Activated T-cell treated with anti-CD3 and anti-CD28 coated beads, Interleukin-2, amount 50 U/mL, for 24 hours (primary cell): ENCODE data around the gene STK10.

Experiments
- DNase-seq: peaks from one replicate; pipeline ENCODE4 v3.0.0-alpha.2; 2020
- H3K27ac Mint-ChIP-seq: 2 replicates; pipeline ENCODE4 v1.8.0; 2020; ENCODE audit warnings: mild to moderate bottlenecking, mixed read lengths
- H3K27me3 Mint-ChIP-seq: 2 replicates; pipeline ENCODE4 v1.8.0; 2020; ENCODE audit warnings: mixed read lengths
- H3K36me3 Mint-ChIP-seq: 2 replicates; pipeline ENCODE4 v1.8.0; 2020; ENCODE audit warnings: low read depth, mixed read lengths
- H3K4me1 Mint-ChIP-seq: 2 replicates; pipeline ENCODE4 v1.8.0; 2020; ENCODE audit warnings: low read depth, mixed read lengths
- H3K4me3 Mint-ChIP-seq: 2 replicates; pipeline ENCODE4 v1.8.0; 2020; ENCODE audit warnings: mild to moderate bottlenecking, moderate library complexity, mixed read lengths
- H3K9me3 Mint-ChIP-seq: 2 replicates; pipeline ENCODE4 v1.8.0; 2020; ENCODE audit warnings: mixed read lengths

Gene STK10

DNA sequence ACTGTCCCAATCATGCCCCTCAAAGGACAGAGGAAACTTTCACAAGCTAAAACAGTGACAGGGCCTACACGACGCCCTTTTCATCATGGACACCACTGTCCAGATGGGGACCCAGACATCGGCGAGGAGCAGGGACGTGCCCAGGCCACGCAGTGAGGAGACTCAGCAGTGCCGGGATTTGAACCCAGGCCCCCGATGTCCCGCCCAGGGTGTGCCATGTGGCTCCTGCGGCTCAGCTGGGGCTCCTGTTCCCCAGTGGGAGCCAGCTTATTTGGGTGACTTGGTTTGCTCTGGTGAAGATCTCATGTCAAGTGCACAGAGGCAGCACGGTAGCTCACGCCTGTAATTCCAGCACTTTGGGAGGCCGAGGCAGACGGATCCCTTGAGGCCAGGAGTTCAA lies 82.2 kb downstream of the STK10 start:
- Mint-ChIP-seq H3K4me1 (peaks cover 61% of the 10 kb centered on the region), H3K4me3 (no peak overlapping the region), H3K27ac (peak overlapping the region; percentile 40), H3K27me3 (no peaks in the 10 kb centered on the region), H3K36me3 (peaks cover 88% of the 10 kb centered on the region), H3K9me3 (no peaks in the 10 kb centered on the region)
- no peak for DNase-seq

GRCh38 chr5:172104801-172105701 lies 83.0 kb downstream of the STK10 start:
- DNase-seq, result no peak
- no peaks in the 10 kb centered on the region for H3K9me3 Mint-ChIP-seq
- H3K27ac Mint-ChIP-seq, result peak overlapping the region; percentile 75
- H3K4me3 Mint-ChIP-seq, result no peak overlapping the region
- peaks cover 53% of the 10 kb centered on the region for H3K4me1 Mint-ChIP-seq
- no peaks in the 10 kb centered on the region for H3K27me3 Mint-ChIP-seq
- peaks cover 89% of the 10 kb centered on the region for H3K36me3 Mint-ChIP-seq

DNA sequence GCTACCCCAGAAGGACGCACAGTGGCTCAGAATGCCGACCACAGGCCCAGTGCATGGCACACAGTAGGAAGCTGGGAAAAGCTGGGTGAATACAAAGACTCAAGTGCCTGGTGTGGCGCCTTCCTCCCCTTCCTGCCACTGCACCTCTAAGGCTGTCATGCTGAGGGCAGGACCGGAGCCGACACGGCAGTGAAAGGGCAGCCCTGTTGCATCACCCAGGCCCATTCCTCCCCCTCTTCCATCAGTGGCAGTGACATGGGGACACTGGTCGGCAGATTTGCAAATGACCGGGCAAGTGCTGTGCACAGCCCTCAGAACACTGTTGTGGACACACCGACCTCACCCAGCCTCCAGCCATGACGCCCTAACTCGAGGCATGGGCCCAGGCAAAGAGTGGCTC lies 84.0 kb downstream of the STK10 start:
- H3K4me3 Mint-ChIP-seq, result no peak overlapping the region
- H3K27me3 Mint-ChIP-seq, result no peaks in the 10 kb centered on the region
- H3K9me3 Mint-ChIP-seq, result no peaks in the 10 kb centered on the region
- H3K36me3 Mint-ChIP-seq, result peaks cover 86% of the 10 kb centered on the region
- DNase-seq, result no peak
- H3K27ac Mint-ChIP-seq, result peak overlapping the region; percentile 62
- H3K4me1 Mint-ChIP-seq, result peaks cover 46% of the 10 kb centered on the region

GRCh38 chr5:172102913-172103626 lies 85.0 kb downstream of the STK10 start:
- H3K27ac Mint-ChIP-seq, result peak overlapping the region; percentile 62
- peaks cover 48% of the 10 kb centered on the region for H3K4me1 Mint-ChIP-seq
- no peak for DNase-seq
- no peaks in the 10 kb centered on the region for H3K27me3 Mint-ChIP-seq
- H3K36me3 Mint-ChIP-seq, result peaks cover 93% of the 10 kb centered on the region
- H3K4me3 Mint-ChIP-seq, result no peak overlapping the region
- H3K9me3 Mint-ChIP-seq, result no peaks in the 10 kb centered on the region

DNA sequence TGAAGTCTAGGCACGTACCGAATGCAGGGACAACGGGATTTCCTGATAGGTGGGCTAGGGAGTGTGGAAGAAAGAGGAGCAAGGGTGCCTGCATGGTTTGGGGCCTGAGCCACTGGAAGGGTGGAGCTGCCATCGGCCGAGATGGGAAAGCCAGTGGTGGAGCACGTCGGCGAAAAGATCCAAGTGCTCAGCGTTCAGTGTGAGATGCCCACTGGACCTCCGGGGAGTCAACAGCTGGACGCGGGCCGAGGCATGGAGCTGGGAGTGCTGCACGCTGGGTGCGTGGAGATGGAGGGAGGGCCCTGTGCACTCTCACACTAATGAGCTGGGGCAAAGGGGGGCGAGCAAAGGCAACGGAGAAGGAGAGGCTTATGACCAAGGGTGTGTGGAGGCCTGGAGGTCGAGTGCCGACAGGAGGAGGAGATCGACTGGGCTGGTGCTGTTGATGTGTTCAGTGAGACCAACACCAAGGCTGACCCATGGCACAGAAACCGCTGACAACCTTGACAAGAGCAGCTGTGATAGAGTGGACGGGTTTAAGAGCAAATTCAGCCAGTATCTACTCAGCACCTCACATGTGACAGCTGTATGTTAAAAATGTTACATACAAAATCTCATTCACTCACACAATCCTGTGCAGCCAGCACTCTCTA lies 85.7 kb downstream of the STK10 start:
- Mint-ChIP-seq H3K27me3 (no peaks in the 10 kb centered on the region), H3K27ac (peak overlapping the region; percentile 28), H3K4me3 (no peak overlapping the region), H3K4me1 (peaks cover 42% of the 10 kb centered on the region), H3K36me3 (peaks cover 95% of the 10 kb centered on the region), H3K9me3 (no peaks in the 10 kb centered on the region)
- no peak for DNase-seq

- no peaks in the 10 kb centered on the region for H3K9me3 Mint-ChIP-seq
- peak overlapping the region; percentile 66 for H3K27ac Mint-ChIP-seq
- no peaks in the 10 kb centered on the region for H3K27me3 Mint-ChIP-seq
- H3K4me3 Mint-ChIP-seq, result no peak overlapping the region
- no peak for DNase-seq
- H3K36me3 Mint-ChIP-seq, result peaks cover 92% of the 10 kb centered on the region
- H3K4me1 Mint-ChIP-seq, result peaks cover 35% of the 10 kb centered on the region
Observed at GRCh38 chr5:172101547-172102217, 86.3 kb downstream of the STK10 start.

DNA sequence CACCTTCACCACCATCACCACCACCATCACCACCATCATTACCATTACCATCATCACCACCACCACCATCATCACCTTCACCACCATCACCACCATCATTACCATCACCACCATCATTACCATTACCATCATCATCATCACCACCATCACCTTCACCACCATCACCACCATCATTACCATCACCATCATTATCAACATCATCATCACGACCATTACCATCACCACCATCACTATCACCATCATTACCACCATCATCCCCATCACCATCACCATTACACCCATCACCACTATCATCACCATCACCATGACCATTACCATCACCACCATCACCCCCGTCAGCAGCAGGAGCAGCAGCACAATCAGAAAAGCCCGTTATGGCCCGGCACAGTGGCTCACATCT lies 89.1 kb downstream of the STK10 start:
- no peak for DNase-seq

GRCh38 chr5:172098046-172098445 lies 90.0 kb downstream of the STK10 start:
- Mint-ChIP-seq H3K4me3 (no peak overlapping the region), H3K9me3 (no peaks in the 10 kb centered on the region), H3K27me3 (no peaks in the 10 kb centered on the region), H3K4me1 (peaks cover 23% of the 10 kb centered on the region), H3K27ac (peak overlapping the region; percentile 56), H3K36me3 (peaks cover 87% of the 10 kb centered on the region)
- DNase-seq, result no peak

More for the DNA sequence above, 89.1 kb downstream of the STK10 start:
- peak overlapping the region; percentile 56 for H3K27ac Mint-ChIP-seq
- peaks cover 30% of the 10 kb centered on the region for H3K4me1 Mint-ChIP-seq
- H3K4me3 Mint-ChIP-seq, result no peak overlapping the region
- no peaks in the 10 kb centered on the region for H3K27me3 Mint-ChIP-seq
- H3K9me3 Mint-ChIP-seq, result no peaks in the 10 kb centered on the region
- peaks cover 87% of the 10 kb centered on the region for H3K36me3 Mint-ChIP-seq

DNA sequence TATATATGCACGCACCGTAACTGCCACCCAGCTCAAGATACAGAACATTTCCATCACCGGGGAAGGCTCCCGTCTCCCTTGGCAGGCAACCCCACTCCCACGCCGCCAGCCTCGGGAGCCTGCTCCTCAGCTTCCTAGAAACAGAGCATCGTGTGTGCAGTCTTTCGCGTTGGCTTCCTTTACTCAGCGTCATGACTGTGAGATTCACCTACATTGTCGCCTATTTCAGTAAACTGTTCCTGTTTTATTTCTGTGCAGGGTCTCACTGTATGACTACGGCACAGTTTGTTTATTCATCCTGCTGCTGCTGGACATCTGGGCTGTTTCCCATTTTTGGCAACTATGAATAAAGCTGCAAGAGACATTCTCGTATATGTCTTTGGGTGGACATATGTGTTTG lies 90.7 kb downstream of the STK10 start:
- Mint-ChIP-seq H3K9me3 (no peaks in the 10 kb centered on the region), H3K27ac (peak overlapping the region; percentile 52), H3K4me1 (peaks cover 16% of the 10 kb centered on the region), H3K4me3 (no peak overlapping the region), H3K36me3 (peaks cover 87% of the 10 kb centered on the region), H3K27me3 (no peaks in the 10 kb centered on the region)
- DNase-seq, result no peak

- no peaks in the 10 kb centered on the region for H3K9me3 Mint-ChIP-seq
- no peaks in the 10 kb centered on the region for H3K27me3 Mint-ChIP-seq
- DNase-seq, result no peak
- peak overlapping the region; percentile 84 for H3K27ac Mint-ChIP-seq
- H3K36me3 Mint-ChIP-seq, result peaks cover 85% of the 10 kb centered on the region
- H3K4me1 Mint-ChIP-seq, result peaks cover 9% of the 10 kb centered on the region
- no peak overlapping the region for H3K4me3 Mint-ChIP-seq
Observed at GRCh38 chr5:172096207-172096940, 91.7 kb downstream of the STK10 start.

- peaks cover 84% of the 10 kb centered on the region for H3K36me3 Mint-ChIP-seq
- DNase-seq, result no peak
- no peaks in the 10 kb centered on the region for H3K9me3 Mint-ChIP-seq
- no peak overlapping the region for H3K4me3 Mint-ChIP-seq
- no peaks in the 10 kb centered on the region for H3K27me3 Mint-ChIP-seq
- H3K27ac Mint-ChIP-seq, result peak overlapping the region; percentile 84
- peaks cover 15% of the 10 kb centered on the region for H3K4me1 Mint-ChIP-seq
Observed at GRCh38 chr5:172095368-172096206, 92.4 kb downstream of the STK10 start.

GRCh38 chr5:172093965-172094364 lies 94.1 kb downstream of the STK10 start:
- no peak overlapping the region for H3K27ac Mint-ChIP-seq
- no peaks in the 10 kb centered on the region for H3K9me3 Mint-ChIP-seq
- H3K36me3 Mint-ChIP-seq, result peaks cover 87% of the 10 kb centered on the region
- DNase-seq, result no peak
- H3K4me1 Mint-ChIP-seq, result peaks cover 11% of the 10 kb centered on the region
- H3K4me3 Mint-ChIP-seq, result no peak overlapping the region
- no peaks in the 10 kb centered on the region for H3K27me3 Mint-ChIP-seq

GRCh38 chr5:172093559-172093958 lies 94.5 kb downstream of the STK10 start:
- Mint-ChIP-seq H3K27me3 (no peaks in the 10 kb centered on the region), H3K4me1 (peaks cover 7% of the 10 kb centered on the region), H3K9me3 (no peaks in the 10 kb centered on the region), H3K36me3 (peaks cover 87% of the 10 kb centered on the region), H3K27ac (peak overlapping the region; percentile 66), H3K4me3 (no peak overlapping the region)
- DNase-seq, result no peak
